Endothelial cell (in vitro differentiated cells): ENCODE measurements around the gene CFAP73. TPM values are rescaled to one million over a fixed set of nuclear protein-coding genes. Genes with fewer than 3 reads are reported as not detected.
"Not testable (repeated sequence)": the region's sequence is repeated elsewhere in the genome, so short reads cannot be mapped to it uniquely, and the experiment has no call there.

ENCODE experiments used
- DNase-seq: peaks from one replicate; pipeline ENCODE4 v3.0.0; 2021; ENCODE audit warnings: low spot score
- H3K27ac Mint-ChIP-seq: one replicate; pipeline ENCODE4 v1.8.0; 2021; ENCODE audit warnings: mixed read lengths, inconsistent platforms; ENCODE audit not compliant: unreplicated experiment
- H3K27me3 Mint-ChIP-seq: one replicate; pipeline ENCODE4 v1.8.0; 2021; ENCODE audit warnings: mild to moderate bottlenecking, moderate library complexity, mixed read lengths, inconsistent platforms; ENCODE audit not compliant: unreplicated experiment
- H3K36me3 Mint-ChIP-seq: one replicate; pipeline ENCODE4 v1.8.0; 2021; ENCODE audit warnings: mild to moderate bottlenecking, low read depth, mixed read lengths, inconsistent platforms; ENCODE audit not compliant: unreplicated experiment
- H3K4me1 Mint-ChIP-seq: one replicate; pipeline ENCODE4 v1.8.0; 2021; ENCODE audit warnings: mild to moderate bottlenecking, mixed read lengths, inconsistent platforms; ENCODE audit not compliant: unreplicated experiment
- H3K4me3 Mint-ChIP-seq: one replicate; pipeline ENCODE4 v1.8.0; 2021; ENCODE audit warnings: mild to moderate bottlenecking, mixed read lengths, inconsistent platforms; ENCODE audit not compliant: unreplicated experiment
- H3K9me3 Mint-ChIP-seq: one replicate; pipeline ENCODE4 v1.8.0; 2021; ENCODE audit warnings: mixed read lengths, inconsistent platforms; ENCODE audit not compliant: unreplicated experiment
- CTCF ChIP-seq: fragments of 200-600 bp; sonication (generic); IDR thresholded peaks from one replicate; pipeline ENCODE4 v1.5.0; 2021; ENCODE audit warnings: antibody characterized with exemption; ENCODE audit not compliant: unreplicated experiment
- total RNA-seq: library from RNA; stranded (reverse); fragmentation: NEBNext Ultra II Directional; extraction: Animal tissue kit (Norgen Biotek cat#: 25700); gene quantifications from one replicate; pipeline ENCODE4 v1.2.1, GENCODE V29; 2021; ENCODE audit not compliant: unreplicated experiment

The CFAP73 gene
- total RNA-seq, 1 donor from 2014 or later = not detected

GRCh38 chr12:113114447-113115178, 34.9 kb upstream of the CFAP73 start:
- Mint-ChIP-seq H3K27ac (no peak overlapping the region), H3K4me3 (no peak overlapping the region), H3K9me3 (no peaks in the 10 kb centered on the region), H3K36me3 (no peaks in the 10 kb centered on the region), H3K4me1 (no peaks in the 10 kb centered on the region), H3K27me3 (peaks cover 1% of the 10 kb centered on the region)
- no peak for TF ChIP-seq CTCF
- DNase-seq = no peak

DNA sequence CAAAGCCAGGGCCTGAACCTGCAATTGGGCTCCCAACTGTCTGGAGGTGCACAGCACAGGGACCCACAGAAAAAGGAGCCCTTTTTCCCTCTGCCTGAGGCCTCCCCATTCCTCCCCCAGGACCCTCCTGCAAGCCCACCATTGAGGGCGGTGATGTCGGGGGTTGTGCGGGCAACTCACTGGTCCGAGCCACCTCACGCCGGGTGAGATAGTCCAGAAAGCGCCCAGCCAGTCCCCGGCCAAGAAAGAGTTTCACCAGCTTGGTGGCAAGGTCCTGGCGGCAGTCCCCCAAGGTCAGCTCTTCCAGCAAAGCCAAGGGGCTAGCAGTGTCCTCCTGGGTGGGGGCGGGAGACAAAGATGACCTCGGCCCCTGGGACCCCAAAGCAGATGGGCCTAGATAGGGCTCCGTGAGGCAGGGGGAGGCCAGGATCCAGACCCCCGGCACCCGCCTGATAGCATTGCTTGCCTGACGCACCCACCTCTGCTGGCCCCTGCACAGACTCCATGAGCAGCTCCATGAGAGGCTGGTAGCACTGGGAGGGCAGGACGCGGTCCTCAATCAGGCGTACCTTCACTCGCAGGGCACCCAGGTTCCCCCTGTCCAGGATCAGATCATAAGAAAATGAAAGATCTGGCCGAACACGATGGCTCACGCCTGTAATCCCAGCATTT, 33.9 kb upstream of the CFAP73 start:
- Mint-ChIP-seq H3K27me3 (peaks cover 3% of the 10 kb centered on the region), H3K4me3 (no peak overlapping the region), H3K4me1 (no peaks in the 10 kb centered on the region), H3K9me3 (no peaks in the 10 kb centered on the region), H3K27ac (no peak overlapping the region), H3K36me3 (no peaks in the 10 kb centered on the region)
- DNase-seq = no peak
- TF ChIP-seq CTCF = no peak

GRCh38 chr12:113116875-113117274, 32.6 kb upstream of the CFAP73 start:
- Mint-ChIP-seq H3K36me3 (no peaks in the 10 kb centered on the region), H3K4me1 (no peaks in the 10 kb centered on the region), H3K27me3 (peaks cover 3% of the 10 kb centered on the region), H3K27ac (no peak overlapping the region), H3K4me3 (no peak overlapping the region), H3K9me3 (no peaks in the 10 kb centered on the region)
- TF ChIP-seq CTCF = no peak
- no peak for DNase-seq

- H3K27me3 Mint-ChIP-seq, H3K36me3 Mint-ChIP-seq, H3K4me1 Mint-ChIP-seq, H3K4me3 Mint-ChIP-seq, H3K27ac Mint-ChIP-seq, DNase-seq, H3K9me3 Mint-ChIP-seq: not testable (repeated sequence)
Measured at GRCh38 chr12:113117684-113118083, 31.8 kb upstream of the CFAP73 start.

DNA sequence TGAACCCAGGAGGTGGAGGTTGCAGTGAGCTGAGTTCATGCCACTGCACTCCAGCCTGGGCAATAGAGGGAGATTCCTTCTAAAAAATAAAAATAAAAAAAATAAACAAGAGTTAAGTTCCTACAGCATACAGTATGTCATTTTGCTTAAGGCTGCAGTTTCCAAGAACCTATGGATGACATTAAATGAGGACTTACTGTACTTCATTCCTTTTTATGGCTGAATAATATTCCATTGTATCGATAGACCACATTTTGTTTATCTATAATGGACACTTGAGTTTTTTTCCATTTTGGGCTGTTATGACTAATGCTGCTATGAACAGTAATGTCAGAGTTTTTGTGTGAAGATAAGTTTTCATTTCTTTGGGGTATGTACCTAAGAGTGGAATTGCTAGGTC, 31.4 kb upstream of the CFAP73 start:
- TF ChIP-seq CTCF = no peak
- Mint-ChIP-seq H3K36me3 (no peaks in the 10 kb centered on the region), H3K4me1 (no peaks in the 10 kb centered on the region), H3K4me3 (no peak overlapping the region), H3K27ac (no peak overlapping the region), H3K27me3 (peaks cover 1% of the 10 kb centered on the region), H3K9me3 (no peaks in the 10 kb centered on the region)
- DNase-seq = no peak
